ENCODE results near the gene ZNG1A. TPM values are rescaled to one million over a fixed set of nuclear protein-coding genes. Genes with fewer than 3 reads are reported as not detected.
"Not testable (repeated sequence)": the region's sequence is repeated elsewhere in the genome, so short reads cannot be mapped to it uniquely, and the experiment has no call there.

Gene ZNG1A
- total RNA-seq, result 10 to 100 TPM; 37.5 to 49.4 TPM

DNA sequence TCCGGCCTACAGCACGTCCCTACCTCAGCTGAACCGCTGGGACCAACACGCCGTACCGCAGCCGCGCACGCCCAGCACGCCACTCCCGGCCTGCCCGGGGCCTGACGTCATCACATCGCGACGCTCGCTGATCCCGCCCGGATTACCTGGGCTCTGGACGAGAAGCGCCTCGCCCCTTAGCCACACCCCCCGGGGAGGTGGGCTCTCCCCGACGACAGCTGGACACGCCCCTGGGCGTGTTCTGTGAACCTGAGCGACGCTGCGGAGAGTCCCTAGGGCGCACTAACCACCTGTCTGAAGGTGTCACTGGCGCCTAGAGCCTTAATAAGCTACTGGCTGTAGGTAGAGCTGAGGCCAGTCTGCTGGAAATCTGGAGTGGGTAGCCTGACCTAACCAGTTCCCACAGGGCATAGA is at the start of gene ZNG1A:
Gene ZNG1A, minus strand, starts transcription at position 87 of the 414 bp plus-strand sequence. CDS start 87 bp downstream, outside the sequence.
- intact Hi-C loops (cut with DNase I); H3K4me1 ChIP-seq (replicated peaks); H3K9me3 ChIP-seq; H3K36me3 ChIP-seq; H3K27me3 ChIP-seq (replicated peaks; ENCODE audit: insufficient read depth): not testable (repeated sequence)
- peak within 1 kb of the TSS; percentile 19 to 21 for H3K4me3 ChIP-seq
- DNase-seq (ENCODE audit: low spot score), result peak; percentile 75
- H3K27ac ChIP-seq, result peak within 1 kb of the TSS in 1 of 2 donors; percentile 55
- peak; percentile 10 for TF ChIP-seq POLR2AphosphoS5 (IDR thresholded peaks at IDR 0.05)
- no CpG with 5 or more reads among the region's 32 CpGs for WGBS

DNA sequence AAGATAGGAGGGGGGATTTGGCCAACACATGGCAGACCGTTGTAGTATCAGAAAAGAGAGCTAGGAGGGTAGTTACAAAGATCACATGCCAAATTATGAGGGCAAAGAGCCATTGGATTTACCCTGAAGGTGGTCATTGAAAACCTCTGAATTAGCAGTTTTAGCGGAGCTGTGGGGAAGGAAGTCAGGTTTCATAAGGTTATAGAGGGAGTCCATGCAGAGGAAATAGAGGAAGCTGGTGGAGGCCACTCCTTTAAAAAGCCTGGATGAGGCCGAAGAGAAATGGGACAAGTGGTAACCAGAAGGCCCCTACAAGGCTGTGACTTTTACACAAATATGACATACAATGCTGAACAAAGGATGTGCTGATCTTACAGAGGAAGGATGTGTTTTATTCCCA is 49.0 kb upstream of the ZNG1A start:
- no peaks in the 10 kb centered on the region for H3K9me3 ChIP-seq

DNA sequence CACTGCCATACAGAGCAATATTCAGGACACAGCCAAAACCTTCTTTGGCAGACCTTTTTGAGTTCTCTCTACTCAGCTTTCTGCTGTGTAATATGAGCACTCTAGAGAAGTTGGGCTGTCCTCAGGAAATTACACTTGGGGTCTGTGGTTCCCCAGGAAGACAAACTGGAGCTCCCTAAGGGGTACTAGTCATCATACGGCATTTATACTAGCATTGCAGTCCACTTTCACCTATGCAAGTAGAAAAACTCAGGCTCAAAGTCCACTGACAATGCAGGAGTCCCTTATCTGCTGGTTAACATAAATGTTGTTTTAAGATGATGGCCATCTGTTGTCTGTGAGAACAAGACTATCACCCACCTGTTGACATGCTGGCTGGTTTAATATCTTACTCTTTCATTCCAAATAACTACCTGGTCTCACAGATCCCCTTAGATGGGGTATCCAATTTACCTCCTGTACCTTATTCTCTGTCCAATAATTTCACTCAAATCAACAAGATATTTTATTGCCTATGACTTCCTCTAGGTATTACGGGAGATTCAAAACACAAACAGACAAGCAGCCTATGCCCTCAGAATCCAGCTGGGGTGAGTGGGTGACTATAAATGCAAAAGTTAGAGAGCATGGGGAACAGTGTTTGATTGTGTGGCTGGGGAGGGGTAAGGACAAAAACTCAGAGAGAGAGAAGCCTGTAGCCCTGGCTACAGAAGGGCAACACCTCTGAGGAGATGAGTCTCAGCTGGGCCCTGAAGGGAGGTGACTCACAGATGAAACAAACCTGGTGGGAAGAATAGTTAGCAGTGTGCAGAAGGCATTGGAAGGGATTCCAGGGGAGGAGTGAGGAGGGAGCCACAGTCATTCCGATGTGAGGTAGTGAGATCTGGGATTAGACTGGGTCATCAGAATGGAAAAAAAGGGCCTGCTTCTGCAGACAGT is 46.0 kb upstream of the ZNG1A start:
- H3K4me3 ChIP-seq, result no peak overlapping the region
- intact Hi-C loops (cut with DNase I), result no loop called here
- no peak for DNase-seq (ENCODE audit: low spot score)
- 46% methylated on average over 3 of the region's 3 CpGs for WGBS
- H3K27me3 ChIP-seq (replicated peaks; ENCODE audit: insufficient read depth), result no peaks in the 10 kb centered on the region
- no peaks in the 10 kb centered on the region for H3K36me3 ChIP-seq
- TF ChIP-seq CTCF (IDR thresholded peaks at IDR 0.05) (no peak), POLR2AphosphoS5 (IDR thresholded peaks at IDR 0.05) (no peak), POLR2A (IDR thresholded peaks at IDR 0.05) (no peak)
- no peak overlapping the region for H3K27ac ChIP-seq
- H3K9me3 ChIP-seq, result no peaks in the 10 kb centered on the region
- no peaks in the 10 kb centered on the region for H3K4me1 ChIP-seq (replicated peaks)

More for the DNA sequence above, 49.0 kb upstream of the ZNG1A start:
- Histone ChIP-seq H3K36me3 (no peaks in the 10 kb centered on the region), H3K4me1 (replicated peaks) (no peaks in the 10 kb centered on the region), H3K4me3 (no peak overlapping the region), H3K27me3 (replicated peaks; ENCODE audit: insufficient read depth) (no peaks in the 10 kb centered on the region), H3K27ac (no peak overlapping the region)
- TF ChIP-seq POLR2A (IDR thresholded peaks at IDR 0.05) (no peak), CTCF (IDR thresholded peaks at IDR 0.05) (no peak), POLR2AphosphoS5 (IDR thresholded peaks at IDR 0.05) (no peak)
- 83% methylated on average over 3 of the region's 3 CpGs for WGBS
- intact Hi-C loops (cut with DNase I), result no loop called here
- DNase-seq (ENCODE audit: low spot score), result no peak

DNA sequence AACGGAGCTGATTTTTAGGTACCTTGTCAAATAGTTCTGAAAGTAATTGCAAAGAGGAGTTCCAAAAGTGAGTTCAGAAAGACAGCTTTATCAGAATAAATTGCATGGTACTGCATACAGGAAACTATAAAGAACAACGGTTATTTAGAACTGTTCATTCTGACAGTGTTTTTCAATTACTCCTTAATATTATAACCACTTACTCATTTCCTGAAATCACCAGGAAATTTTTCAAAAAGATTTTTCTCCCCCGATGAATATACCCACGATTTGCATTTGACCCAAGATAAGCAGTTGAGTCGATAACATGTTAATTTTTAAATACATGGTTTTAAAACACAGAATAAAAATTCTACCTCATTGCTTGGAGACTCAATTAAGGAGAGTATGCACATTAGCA is 45.2 kb upstream of the ZNG1A start:
- intact Hi-C loops (cut with DNase I), result no loop called here
- no peak for DNase-seq (ENCODE audit: low spot score)
- WGBS, result 75% methylated on average over 5 of the region's 5 CpGs
- no peaks in the 10 kb centered on the region for H3K4me1 ChIP-seq (replicated peaks)
- no peak overlapping the region for H3K27ac ChIP-seq
- H3K27me3 ChIP-seq (replicated peaks; ENCODE audit: insufficient read depth), result no peaks in the 10 kb centered on the region
- TF ChIP-seq CTCF (IDR thresholded peaks at IDR 0.05) (no peak), POLR2AphosphoS5 (IDR thresholded peaks at IDR 0.05) (no peak), POLR2A (IDR thresholded peaks at IDR 0.05) (no peak)
- no peak overlapping the region for H3K4me3 ChIP-seq
- no peaks in the 10 kb centered on the region for H3K9me3 ChIP-seq
- H3K36me3 ChIP-seq, result no peaks in the 10 kb centered on the region

DNA sequence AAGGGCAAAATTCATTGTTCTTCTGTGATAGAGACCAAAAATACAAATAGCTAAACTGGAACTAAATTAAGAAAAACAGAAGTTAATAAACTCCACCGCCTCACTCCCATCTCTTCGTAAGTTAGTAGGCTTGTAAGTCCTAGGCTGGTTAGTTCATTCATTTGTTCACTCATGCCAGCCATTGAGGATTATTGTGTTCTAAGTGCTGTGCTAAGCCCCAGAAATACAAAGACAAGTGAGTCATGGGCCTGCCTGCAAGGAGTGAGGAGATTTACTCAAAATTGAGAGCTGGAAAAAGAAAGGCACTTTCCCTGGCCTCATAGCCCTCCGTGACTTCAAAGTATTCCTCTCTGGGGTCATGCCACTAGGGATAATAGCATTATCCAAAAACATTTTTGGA is 44.3 kb upstream of the ZNG1A start:
- H3K9me3 ChIP-seq, result no peaks in the 10 kb centered on the region
- 86% methylated on average over 3 of the region's 3 CpGs for WGBS
- no peaks in the 10 kb centered on the region for H3K27me3 ChIP-seq (replicated peaks; ENCODE audit: insufficient read depth)
- TF ChIP-seq POLR2A (IDR thresholded peaks at IDR 0.05), result no peak
- no peaks in the 10 kb centered on the region for H3K36me3 ChIP-seq
- H3K27ac ChIP-seq, result no peak overlapping the region
- intact Hi-C loops (cut with DNase I), result no loop called here
- H3K4me1 ChIP-seq (replicated peaks), result no peaks in the 10 kb centered on the region
- H3K4me3 ChIP-seq, result no peak overlapping the region
- DNase-seq (ENCODE audit: low spot score), result no peak
